Neural crest cell (in vitro differentiated cells): ENCODE measurements around the gene SOD3. TPM values are rescaled to one million over a fixed set of nuclear protein-coding genes. Genes with fewer than 3 reads are reported as not detected.

Experiments
- DNase-seq: peaks from one replicate; pipeline ENCODE4 v3.0.0; 2021; ENCODE audit warnings: low read depth, mixed read lengths, low spot score
- H3K27ac Mint-ChIP-seq: one replicate; pipeline ENCODE4 v1.8.0; 2021; ENCODE audit warnings: mild to moderate bottlenecking, mixed read lengths; ENCODE audit not compliant: unreplicated experiment
- H3K27me3 Mint-ChIP-seq: 2 replicates; pipeline ENCODE4 v1.8.0; 2021; ENCODE audit warnings: low read depth, mild to moderate bottlenecking, mixed read lengths
- H3K36me3 Mint-ChIP-seq: 2 replicates; pipeline ENCODE4 v1.8.0; 2021; ENCODE audit warnings: low read depth, mild to moderate bottlenecking, mixed read lengths
- H3K4me1 Mint-ChIP-seq: 2 replicates; pipeline ENCODE4 v1.8.0; 2021; ENCODE audit warnings: mixed read lengths
- H3K4me3 Mint-ChIP-seq: one replicate; pipeline ENCODE4 v1.8.0; 2021; ENCODE audit warnings: mild to moderate bottlenecking, mixed read lengths
- H3K9me3 Mint-ChIP-seq: 2 replicates; pipeline ENCODE4 v1.8.0; 2021; ENCODE audit warnings: mixed read lengths
- CTCF ChIP-seq: fragments of 200-600 bp; sonication (generic); conservative IDR thresholded peaks from 2 replicates; pipeline ENCODE4 v1.5.0; 2021; ENCODE audit warnings: antibody characterized with exemption, mild to moderate bottlenecking
- long read RNA-seq: library from polyadenylated mRNA; unstranded; transcript quantifications from one replicate; pipeline ENCODE4 v2.0.0, GENCODE V29; 2020
- total RNA-seq: library from RNA; stranded (reverse); gene quantifications from 2 replicates; pipeline ENCODE4 v1.2.1, GENCODE V29; 2021

Gene SOD3
- total RNA-seq: 0.16 and 0.32 TPM in 2 replicates
- long read RNA-seq: 0 reads

GRCh38 chr4:24794916-24795665, at the start of gene SOD3:
Gene SOD3, plus strand, starts transcription at chr4:24795573. Its CDS starts 3,949 bp downstream, at chr4:24799522.
- H3K4me3 Mint-ChIP-seq: peak within 1 kb of the TSS; percentile 56
- DNase-seq: peak; percentile 39
- H3K27me3 Mint-ChIP-seq: peaks cover 42% of the 10 kb centered on the region
- no peak for TF ChIP-seq CTCF
- peak within 1 kb of the TSS; percentile 90 for H3K27ac Mint-ChIP-seq
- no peaks in the 10 kb centered on the region for H3K36me3 Mint-ChIP-seq
- no peaks in the 10 kb centered on the region for H3K9me3 Mint-ChIP-seq
- peaks cover 27% of the 10 kb centered on the region for H3K4me1 Mint-ChIP-seq

GRCh38 chr4:24747234-24747975, 48.0 kb upstream of the SOD3 start:
- Mint-ChIP-seq H3K27ac (no peak overlapping the region), H3K4me3 (no peak overlapping the region), H3K4me1 (no peaks in the 10 kb centered on the region), H3K27me3 (no peaks in the 10 kb centered on the region), H3K36me3 (no peaks in the 10 kb centered on the region), H3K9me3 (peaks cover 13% of the 10 kb centered on the region)
- no peak for DNase-seq
- TF ChIP-seq CTCF: no peak

- DNase-seq: no peak
- Mint-ChIP-seq H3K36me3 (no peaks in the 10 kb centered on the region), H3K4me1 (no peaks in the 10 kb centered on the region), H3K9me3 (peaks cover 13% of the 10 kb centered on the region), H3K27me3 (no peaks in the 10 kb centered on the region), H3K4me3 (no peak overlapping the region), H3K27ac (no peak overlapping the region)
- no peak for TF ChIP-seq CTCF
Observed at GRCh38 chr4:24748023-24748422, 47.4 kb upstream of the SOD3 start.

GRCh38 chr4:24748758-24749350, 46.5 kb upstream of the SOD3 start:
- no peaks in the 10 kb centered on the region for H3K27me3 Mint-ChIP-seq
- peaks cover 12% of the 10 kb centered on the region for H3K9me3 Mint-ChIP-seq

More at GRCh38 chr4:24748758-24749350, 46.5 kb upstream of the SOD3 start:
- no peak for DNase-seq
- no peak for TF ChIP-seq CTCF
- H3K27ac Mint-ChIP-seq: no peak overlapping the region
- no peaks in the 10 kb centered on the region for H3K36me3 Mint-ChIP-seq
- no peaks in the 10 kb centered on the region for H3K4me1 Mint-ChIP-seq
- no peak overlapping the region for H3K4me3 Mint-ChIP-seq
